Stimulated activated CD8-positive, alpha-beta memory T cell treated with anti-CD3 and anti-CD28 coated beads, Interleukin-4, amount 100 ng/mL, for 1 hour (primary cell): ENCODE measurements around the gene C11orf21.

Experiments
- DNase-seq, 2 donors: peaks; one replicate each; pipeline ENCODE4 v3.0.0-alpha.2; 2020; ENCODE audit warnings: low read depth in 2 of 2, low spot score in 1 of 2

The C11orf21 gene

GRCh38 chr11:2321311-2321683 lies 19.6 kb upstream of the C11orf21 start:
- no peak for DNase-seq

GRCh38 chr11:2320568-2321310 lies 19.0 kb upstream of the C11orf21 start:
- DNase-seq = no peak

GRCh38 chr11:2319791-2320472 lies 18.2 kb upstream of the C11orf21 start:
- DNase-seq = no peak

- no peak for DNase-seq
Measured at GRCh38 chr11:2318707-2319106, 17.0 kb upstream of the C11orf21 start.

- no peak for DNase-seq
Measured at GRCh38 chr11:2318123-2318522, 16.4 kb upstream of the C11orf21 start.

- no peak for DNase-seq
Measured at GRCh38 chr11:2317354-2318050, 15.8 kb upstream of the C11orf21 start.

- no peak for DNase-seq
Measured at GRCh38 chr11:2316963-2317244, 15.2 kb upstream of the C11orf21 start.

GRCh38 chr11:2316169-2316962 lies 14.6 kb upstream of the C11orf21 start:
- DNase-seq = no peak

- no peak for DNase-seq
Measured at GRCh38 chr11:2315395-2316168, 13.9 kb upstream of the C11orf21 start.

- DNase-seq = no peak
Measured at GRCh38 chr11:2314525-2315394, 13.0 kb upstream of the C11orf21 start.

- DNase-seq = no peak
Measured at GRCh38 chr11:2314136-2314524, 12.4 kb upstream of the C11orf21 start.

- no peak for DNase-seq
Measured at GRCh38 chr11:2313051-2313951, 11.6 kb upstream of the C11orf21 start.

GRCh38 chr11:2312232-2313042 lies 10.7 kb upstream of the C11orf21 start:
- DNase-seq = no peak

GRCh38 chr11:2311353-2312133 lies 9.8 kb upstream of the C11orf21 start:
- no peak for DNase-seq

- no peak for DNase-seq
Measured at GRCh38 chr11:2310786-2311352, 9.2 kb upstream of the C11orf21 start.

GRCh38 chr11:2310073-2310785 lies 8.5 kb upstream of the C11orf21 start:
- no peak for DNase-seq
